GM06990 (cell line): Measurements from ENCODE around the gene OR10G3.

ENCODE experiments used
- DNase-seq: peaks from one replicate; pipeline ENCODE4 v3.0.0-alpha.2; 2011; ENCODE audit not compliant: insufficient read length; ENCODE audit errors: extremely low read depth
- H3K27me3 ChIP-seq: replicated peaks from 2 replicates; pipeline ENCODE4 v1.6.0; 2011; ENCODE audit warnings: low read length; ENCODE audit not compliant: control insufficient read depth, insufficient read depth
- H3K36me3 ChIP-seq: 2 replicates; pipeline ENCODE4 v1.5.1; 2011; ENCODE audit warnings: low read length; ENCODE audit not compliant: control insufficient read depth, insufficient read depth
- H3K4me3 ChIP-seq: replicated peaks from 2 replicates; pipeline ENCODE4 v1.5.1; 2011; ENCODE audit warnings: low read depth, mild to moderate bottlenecking, control low read depth, low read length
- TF ChIP-seq, protein P1 (sequence below): IDR thresholded peaks from 2 replicates; pipeline ENCODE4 v1.5.1; 2011; ENCODE audit warnings: low read length, control low read depth, mild to moderate bottlenecking, inconsistent platforms; ENCODE audit not compliant: insufficient read depth, poor library complexity, severe bottlenecking

The OR10G3 gene

DNA sequence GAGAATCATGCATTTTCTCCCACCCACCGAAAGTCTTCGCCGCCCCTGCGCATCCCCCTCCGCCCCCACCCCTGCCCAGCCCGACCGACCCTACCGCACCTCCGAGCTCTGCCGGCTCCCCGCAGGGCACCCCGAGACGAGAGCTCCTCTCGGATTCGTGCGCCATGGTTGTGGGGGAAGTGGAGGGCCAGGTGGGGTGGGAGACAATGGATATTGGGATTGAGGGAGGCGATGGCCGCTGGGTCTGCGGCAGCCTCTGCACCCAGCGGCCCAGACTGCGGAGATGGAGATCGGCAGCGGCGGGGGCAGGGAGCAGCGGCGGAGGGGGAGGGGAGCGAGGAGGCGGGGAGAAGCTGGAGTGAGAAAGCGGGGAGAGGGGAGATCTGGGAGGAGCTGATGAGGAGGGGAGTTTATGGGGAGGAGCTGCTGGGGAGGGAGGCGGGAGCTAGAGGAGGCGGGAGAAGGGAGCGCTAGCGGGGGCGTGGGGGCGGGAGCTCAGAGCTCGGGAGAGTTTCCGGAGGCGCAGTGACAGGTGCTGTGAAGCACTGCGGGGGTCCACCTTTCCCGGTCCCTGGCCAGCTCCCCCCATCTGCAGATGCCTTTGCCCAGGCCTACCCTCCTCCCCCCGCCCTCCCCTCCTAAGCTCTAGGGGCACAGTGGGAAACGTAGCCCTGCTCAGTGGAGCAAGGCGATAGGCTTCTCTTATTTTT is 53.8 kb downstream of the OR10G3 start, which contains the start of gene SALL2:
SALL2 (minus strand) TSS at position 385 of the 710 bp plus-strand sequence; CDS start at position 166, 219 bp downstream.
- no peaks in the 10 kb centered on the region for H3K36me3 ChIP-seq
- no peaks in the 10 kb centered on the region for H3K27me3 ChIP-seq
- H3K4me3 ChIP-seq = peak within 1 kb of the TSS; percentile 62
- peak; percentile 49 for DNase-seq
- TF ChIP-seq, protein P1, sequence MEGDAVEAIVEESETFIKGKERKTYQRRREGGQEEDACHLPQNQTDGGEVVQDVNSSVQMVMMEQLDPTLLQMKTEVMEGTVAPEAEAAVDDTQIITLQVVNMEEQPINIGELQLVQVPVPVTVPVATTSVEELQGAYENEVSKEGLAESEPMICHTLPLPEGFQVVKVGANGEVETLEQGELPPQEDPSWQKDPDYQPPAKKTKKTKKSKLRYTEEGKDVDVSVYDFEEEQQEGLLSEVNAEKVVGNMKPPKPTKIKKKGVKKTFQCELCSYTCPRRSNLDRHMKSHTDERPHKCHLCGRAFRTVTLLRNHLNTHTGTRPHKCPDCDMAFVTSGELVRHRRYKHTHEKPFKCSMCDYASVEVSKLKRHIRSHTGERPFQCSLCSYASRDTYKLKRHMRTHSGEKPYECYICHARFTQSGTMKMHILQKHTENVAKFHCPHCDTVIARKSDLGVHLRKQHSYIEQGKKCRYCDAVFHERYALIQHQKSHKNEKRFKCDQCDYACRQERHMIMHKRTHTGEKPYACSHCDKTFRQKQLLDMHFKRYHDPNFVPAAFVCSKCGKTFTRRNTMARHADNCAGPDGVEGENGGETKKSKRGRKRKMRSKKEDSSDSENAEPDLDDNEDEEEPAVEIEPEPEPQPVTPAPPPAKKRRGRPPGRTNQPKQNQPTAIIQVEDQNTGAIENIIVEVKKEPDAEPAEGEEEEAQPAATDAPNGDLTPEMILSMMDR = no peak

DNA sequence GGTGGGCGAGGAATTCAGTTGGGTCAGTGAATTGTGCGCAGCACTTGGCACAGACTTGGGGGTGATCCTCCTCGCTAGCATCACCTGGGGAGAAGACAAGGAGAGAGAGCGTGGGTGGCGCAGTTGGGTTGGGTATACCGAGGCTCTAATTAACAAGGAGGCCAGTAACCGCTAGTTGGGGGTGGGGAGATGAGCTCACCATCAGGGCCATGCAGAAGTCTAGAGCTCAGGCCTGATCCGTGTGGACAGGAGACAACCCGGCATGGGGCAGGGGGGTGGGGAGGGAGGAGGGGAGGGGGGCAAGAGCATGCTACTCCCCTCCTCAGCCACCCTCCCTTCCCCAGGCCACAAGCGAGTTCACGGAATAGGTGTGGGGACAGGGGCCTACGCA is 54.3 kb downstream of the OR10G3 start:
- DNase-seq = no peak
- Histone ChIP-seq H3K4me3 (peak overlapping the region; percentile 62), H3K27me3 (no peaks in the 10 kb centered on the region), H3K36me3 (no peaks in the 10 kb centered on the region)
- TF ChIP-seq, protein P1 = no peak

- TF ChIP-seq, protein P1 = no peak
Observed at GRCh38 chr14:21524575-21525490, 55.0 kb downstream of the OR10G3 start.

GRCh38 chr14:21523203-21523602 is 56.7 kb downstream of the OR10G3 start:
- H3K36me3 ChIP-seq = no peaks in the 10 kb centered on the region
- no peaks in the 10 kb centered on the region; the same call in 1 of the 2 replicates for H3K27me3 ChIP-seq
- no peak overlapping the region for H3K4me3 ChIP-seq
- DNase-seq = no peak
- TF ChIP-seq, protein P1 = no peak

More at GRCh38 chr14:21524575-21525490, 55.0 kb downstream of the OR10G3 start:
- DNase-seq = no peak
- H3K4me3 ChIP-seq = no peak overlapping the region
- no peaks in the 10 kb centered on the region for H3K27me3 ChIP-seq
- H3K36me3 ChIP-seq = no peaks in the 10 kb centered on the region

DNA sequence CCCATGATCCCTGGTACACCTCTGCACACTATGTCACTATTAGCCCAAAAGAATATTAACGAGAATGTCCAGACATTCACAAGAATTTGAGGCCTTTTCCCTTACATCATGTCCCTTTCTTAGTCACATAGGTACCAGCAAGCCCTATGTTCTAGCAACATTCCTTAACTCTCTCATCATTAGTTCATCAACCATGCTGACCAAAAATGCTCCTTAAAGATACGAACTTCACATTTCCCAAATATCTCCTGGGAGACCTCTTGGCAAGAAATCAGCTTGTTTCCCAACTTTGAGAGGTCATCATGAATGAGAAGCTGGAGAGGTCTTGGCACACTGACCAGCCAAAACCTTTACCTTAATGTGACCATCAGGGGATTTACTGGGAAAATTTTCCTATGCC is 58.4 kb downstream of the OR10G3 start:
- no peak for DNase-seq

More for the DNA sequence above, 58.4 kb downstream of the OR10G3 start:
- no peak overlapping the region for H3K4me3 ChIP-seq
- H3K27me3 ChIP-seq = no peaks in the 10 kb centered on the region; the same call in 1 of the 2 replicates
- no peaks in the 10 kb centered on the region for H3K36me3 ChIP-seq
- TF ChIP-seq, protein P1 = no peak
